Activated naive CD4-positive, alpha-beta T cell (primary cell): Measurements from ENCODE around the gene MAST2.
"Not testable (repeated sequence)": the region's sequence is repeated elsewhere in the genome, so short reads cannot be mapped to it uniquely, and the experiment has no call there.

Experiments used
- DNase-seq, 4 experiments: peaks; one replicate each; lab custom pipeline; 2025; lab: John Stamatoyannopoulos, UW

The MAST2 gene

DNA sequence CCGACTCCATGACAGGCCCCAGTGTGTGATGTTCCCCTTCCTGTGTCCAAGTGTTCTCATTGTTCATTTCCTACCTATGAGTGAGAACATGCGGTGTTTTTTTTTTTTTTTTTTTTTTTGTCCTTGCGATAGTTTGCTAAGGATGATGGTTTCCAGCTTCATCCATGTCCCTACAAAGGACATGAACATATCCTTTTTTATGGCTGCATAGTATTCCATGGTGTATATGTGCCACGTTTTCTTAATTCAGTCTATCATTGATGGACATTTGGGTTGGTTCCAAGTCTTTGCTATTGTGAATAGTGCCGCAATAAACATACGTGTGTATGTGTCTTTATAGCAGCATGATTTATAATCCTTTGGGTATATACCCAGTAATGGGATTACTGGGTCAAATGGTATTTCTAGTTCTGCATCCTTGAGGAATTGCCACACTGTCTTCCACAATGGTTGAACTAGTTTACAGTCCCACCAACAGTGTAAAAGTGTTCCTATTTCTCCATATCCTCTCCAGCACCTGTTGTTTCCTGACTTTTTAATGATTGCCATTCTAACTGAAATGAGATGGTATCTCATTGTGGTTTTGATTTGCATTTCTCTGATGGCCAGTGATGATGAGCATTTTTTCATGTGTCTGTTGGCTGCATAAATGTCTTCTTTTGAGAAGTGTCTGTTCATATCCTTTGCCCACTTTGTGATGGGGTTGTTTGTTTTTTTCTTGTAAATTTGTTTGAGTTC is 54.5 kb downstream of the MAST2 start:
- DNase-seq, result not testable (repeated sequence)

DNA sequence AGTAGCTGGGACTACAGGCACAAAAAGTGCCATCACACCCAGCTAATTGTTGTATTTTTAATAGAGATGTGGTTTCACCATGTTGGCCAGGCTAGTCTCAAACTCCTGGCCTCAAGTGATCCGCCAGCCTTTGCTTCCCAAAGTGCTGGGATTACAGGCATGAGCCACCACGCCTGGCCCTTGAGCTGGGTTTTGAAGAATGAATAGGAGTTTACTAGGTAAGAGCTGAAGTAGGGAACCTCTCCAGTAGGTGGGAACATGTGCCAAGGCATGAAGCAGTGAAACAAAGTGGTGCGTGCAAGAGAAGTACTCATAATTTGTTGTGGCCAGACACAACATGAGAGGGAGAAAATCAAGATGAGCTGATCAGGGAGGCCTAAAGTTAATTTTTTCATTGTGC is 55.8 kb downstream of the MAST2 start:
- DNase-seq, result no peak

DNA sequence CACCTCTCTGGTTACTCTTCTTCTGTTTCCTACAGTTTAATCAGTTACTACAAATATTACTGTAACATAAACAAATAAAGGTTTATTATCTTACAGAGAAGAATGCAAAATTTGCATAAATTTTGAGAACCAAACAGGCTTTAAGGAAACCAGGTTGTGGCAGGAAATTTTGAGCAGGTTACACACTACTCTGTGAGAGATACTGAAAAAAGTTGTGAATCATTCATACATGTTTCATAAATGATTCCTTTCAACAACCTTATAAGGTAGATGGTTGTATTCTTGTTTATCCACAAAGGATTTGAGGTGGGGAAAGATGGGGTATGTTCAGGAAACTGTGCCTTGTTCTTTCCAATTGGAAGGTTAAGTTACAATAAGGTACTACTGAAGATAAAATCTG is 58.6 kb downstream of the MAST2 start:
- no peak for DNase-seq

DNA sequence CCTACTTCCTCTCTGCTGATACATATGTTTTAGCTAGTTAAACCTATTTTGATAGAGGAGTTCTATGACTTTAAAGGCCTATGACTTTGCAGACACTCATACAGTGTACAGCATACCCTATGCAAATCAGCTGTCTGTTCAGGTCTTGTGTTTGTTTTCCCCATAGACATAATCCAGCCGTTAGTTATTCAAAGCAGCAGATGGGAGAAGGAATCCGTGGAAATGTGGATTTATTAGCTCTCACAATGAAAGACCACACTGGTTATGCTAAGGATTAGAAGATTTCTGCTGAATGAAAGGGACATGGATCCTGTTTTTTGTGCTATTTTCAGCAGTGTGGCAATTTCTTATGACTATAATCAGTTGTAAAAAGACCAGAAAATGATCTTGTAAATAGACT is 59.8 kb downstream of the MAST2 start:
- DNase-seq, result no peak

DNA sequence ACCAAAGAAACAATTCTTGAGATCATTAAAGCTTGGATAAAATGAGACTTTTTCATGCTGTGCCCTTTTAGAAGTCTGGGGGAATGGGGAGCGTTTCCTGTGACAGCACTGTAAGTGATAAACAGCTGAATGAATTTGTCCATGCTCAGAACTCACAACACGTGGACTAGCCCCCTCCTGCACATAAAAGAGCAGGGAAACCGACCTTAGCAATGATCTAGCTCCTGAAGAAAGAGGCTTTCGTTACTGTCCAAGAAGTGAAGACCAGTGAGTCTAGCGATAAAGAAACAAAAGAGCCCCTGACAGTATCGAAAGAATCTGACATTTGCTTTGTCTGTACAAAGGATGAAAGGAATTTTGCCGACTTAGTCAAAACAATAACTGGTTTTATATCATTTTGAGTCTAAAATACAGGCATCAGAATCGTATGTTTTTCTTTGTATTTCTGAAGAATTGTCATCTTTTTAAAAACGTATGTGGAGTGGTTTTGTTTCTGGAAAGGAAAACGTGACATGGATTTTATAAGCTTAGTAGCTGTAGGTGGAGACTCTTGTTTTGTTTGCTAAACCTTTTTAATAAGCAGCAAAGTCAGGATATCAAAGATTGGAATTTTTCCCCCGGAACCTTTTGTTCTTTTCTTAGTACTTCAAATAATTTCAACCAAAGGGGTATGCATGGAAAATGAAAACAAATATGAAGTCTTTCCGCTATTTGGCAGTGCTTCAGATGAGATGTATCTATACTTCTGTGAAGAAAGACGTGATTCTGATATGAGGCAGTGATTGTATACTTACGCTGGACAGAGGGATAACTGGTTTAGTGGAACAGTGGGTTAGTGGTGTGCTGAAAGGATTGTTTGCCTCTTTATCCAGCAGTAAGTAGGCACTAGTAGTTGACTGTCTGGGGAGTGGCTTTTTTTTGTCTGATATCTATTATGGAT is 61.0 kb downstream of the MAST2 start:
- no peak for DNase-seq

DNA sequence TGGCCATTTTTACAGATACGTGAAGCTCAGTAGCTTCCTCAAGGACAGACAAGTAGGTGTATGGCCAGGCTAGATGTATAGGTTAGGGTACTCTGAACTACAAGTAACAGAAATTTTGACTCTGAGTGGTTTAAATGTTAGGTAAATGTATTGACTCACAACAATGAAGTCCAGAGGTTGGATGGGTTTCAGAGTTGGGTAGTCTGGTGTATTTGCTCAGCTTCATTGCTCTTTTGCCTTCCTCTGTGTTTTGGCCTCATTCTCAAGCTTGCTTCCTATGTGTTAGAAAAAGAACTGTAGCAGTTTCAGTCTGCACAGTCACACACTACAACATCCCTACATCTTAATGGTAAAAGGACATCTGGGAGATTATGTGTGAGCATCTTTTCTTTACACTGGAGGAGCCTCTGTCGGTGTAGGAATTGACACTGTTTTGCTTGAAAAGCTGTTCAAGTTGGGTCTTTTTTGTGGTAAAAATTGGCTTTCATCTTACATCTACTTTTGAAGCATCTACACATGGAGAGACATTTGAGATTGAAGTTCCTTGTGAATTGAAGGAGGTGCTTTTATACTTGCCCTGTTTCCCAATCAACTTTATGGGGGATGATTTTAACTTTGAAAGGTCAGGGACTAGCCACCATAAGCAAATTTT is 64.4 kb downstream of the MAST2 start:
- no peak for DNase-seq

GRCh38 chr1:45868861-45869260 is 65.4 kb downstream of the MAST2 start:
- DNase-seq, result no peak

DNA sequence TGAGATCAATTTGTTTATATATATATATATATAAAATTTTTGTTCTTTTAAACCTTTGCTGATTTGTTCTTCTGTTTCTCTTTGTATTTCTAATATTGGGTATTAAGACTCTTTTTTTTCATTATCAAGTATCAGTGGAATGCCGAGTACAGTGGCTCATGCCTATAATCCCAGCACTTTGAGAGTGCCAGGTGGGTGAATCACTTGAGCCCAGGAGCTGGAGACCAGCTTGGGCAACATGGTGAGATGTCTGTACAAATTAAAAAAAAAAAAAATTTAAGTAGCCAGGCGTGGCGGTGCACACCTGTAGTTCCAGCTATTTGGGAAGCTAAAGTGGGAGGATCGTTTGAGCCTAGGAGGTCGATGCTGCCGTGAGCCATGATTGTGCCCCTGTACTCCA is 67.1 kb downstream of the MAST2 start:
- DNase-seq, result no peak

DNA sequence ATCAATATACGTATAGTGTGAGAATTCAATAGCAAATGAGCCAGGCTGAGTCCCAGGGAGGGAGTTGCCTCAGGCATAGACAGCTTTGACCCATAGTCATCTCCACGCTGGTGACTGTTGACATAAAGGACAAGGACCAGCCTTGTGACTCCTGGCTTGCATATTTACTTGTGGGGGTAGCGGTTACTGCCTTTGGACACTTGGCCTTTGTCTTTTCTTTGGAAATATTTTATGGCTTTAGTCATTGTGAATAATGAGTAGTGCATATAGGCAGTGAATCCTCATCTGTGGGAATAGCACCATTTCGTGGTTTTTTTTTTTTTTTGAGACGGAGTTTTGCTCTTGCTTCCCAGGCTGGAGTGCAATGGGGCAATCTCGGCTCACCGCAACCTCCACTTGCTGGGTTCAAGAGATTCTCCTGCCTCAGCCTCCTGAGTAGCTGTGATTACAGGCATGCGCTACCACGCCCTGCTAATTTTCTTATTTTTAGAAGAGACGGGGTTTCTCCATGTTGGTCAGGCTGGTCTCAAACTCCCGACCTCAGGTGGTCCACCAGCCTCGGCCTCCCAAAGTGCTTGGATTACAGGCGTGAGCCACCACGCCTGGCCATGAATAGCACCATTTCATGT is 68.9 kb downstream of the MAST2 start:
- DNase-seq, result not testable (repeated sequence)

DNA sequence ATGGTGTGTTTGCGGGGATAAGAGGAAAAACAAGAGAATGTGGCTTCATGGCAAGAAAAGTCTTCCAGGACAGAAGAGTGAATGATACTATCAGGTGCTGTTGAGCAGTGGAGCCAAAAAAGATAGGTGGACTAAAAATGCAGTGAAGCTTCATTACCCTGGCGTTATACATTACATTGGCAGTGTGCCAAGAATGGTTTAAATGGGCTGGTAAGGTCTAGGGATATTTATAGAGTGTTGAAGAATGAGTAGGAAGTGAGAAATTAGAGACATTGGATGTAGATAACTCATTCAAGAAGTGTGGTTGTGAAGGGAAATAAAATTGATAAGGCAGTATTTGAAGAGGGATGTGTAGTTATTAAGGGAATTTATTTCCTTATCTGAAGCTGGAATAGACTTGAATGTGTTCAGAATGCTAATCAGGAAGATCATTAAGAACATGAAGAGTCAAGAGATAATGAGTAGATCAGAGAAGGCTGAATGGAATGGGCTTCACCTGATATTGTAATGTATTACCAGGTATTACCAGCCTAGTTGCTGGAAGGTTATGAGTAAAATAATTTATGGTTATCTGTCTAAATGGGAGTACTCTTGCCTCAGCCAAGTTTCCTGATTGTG is 72.7 kb downstream of the MAST2 start:
- no peak for DNase-seq

DNA sequence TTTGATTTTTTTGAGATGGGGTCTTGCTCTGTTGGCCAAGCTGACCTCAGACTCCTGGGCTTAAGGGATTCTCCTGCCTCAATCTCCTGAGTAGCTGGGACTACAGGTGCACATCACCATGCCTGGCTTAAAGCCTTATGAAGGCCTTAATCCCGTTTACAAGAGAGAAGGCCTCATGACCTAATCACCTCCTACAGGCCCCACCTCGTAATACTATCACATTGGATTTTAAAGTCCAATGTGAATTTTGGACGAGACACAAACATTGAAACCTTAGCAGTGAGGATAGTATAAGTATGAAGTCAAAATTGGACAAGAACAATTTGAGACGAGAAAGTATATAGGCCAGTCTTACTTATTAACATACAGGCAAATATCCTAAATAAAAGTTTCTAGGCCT is 73.9 kb downstream of the MAST2 start:
- DNase-seq, result no peak

DNA sequence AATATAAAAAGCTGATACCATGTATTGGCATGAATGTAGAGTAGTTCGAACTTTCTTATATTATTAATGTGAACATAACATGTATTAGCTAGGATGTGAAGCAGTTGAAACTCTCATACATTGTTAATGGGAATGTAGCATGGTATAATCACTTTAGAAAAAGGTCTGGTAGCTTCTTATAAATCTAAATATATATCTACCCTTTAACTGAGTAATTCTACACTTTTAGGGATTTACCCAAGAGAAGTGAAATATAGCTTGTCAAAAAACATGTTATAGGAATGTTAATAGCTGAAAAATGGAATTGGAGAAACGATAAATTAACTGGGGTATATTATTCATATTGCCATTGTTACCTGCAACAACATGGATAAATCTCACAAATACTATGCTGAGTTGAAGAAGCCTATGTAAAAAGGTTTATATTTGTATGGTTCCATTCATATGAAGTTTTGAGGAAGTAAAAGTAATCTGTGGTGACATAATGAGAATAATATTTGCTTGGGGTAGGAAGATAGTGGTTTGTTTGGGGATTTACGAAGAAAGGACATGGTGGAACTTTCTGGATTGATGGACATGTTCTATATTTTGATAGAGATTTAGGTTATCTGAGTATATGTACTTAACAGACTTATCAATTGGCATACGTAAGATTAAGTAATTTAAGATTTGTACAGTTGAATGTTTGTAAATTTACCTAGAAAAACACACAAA is 76.6 kb downstream of the MAST2 start:
- no peak for DNase-seq

DNA sequence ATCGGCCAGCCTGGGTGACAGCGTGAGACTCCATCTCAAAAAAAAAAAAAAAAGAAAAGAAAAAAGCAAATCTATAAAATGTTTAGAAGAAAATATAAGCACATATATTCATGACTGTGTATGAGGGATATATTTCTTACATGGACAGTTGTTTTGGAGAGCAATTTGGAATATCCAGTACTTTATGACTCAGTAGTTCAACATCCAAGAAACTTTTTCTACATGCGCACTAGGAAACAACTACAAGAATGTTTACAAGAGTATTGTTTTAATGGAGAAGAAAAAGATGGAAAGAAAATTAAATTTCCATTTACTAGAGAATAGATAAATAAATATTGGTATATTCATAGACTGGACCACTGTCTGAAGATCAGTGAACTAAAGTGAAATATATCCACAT is 77.5 kb downstream of the MAST2 start:
- no peak for DNase-seq

GRCh38 chr1:45883658-45884057 is 80.2 kb downstream of the MAST2 start:
- no peak for DNase-seq

- DNase-seq, result no peak
Observed at GRCh38 chr1:45884700-45885099, 81.3 kb downstream of the MAST2 start.

- no peak for DNase-seq
Observed at GRCh38 chr1:45886229-45886628, 82.8 kb downstream of the MAST2 start.

DNA sequence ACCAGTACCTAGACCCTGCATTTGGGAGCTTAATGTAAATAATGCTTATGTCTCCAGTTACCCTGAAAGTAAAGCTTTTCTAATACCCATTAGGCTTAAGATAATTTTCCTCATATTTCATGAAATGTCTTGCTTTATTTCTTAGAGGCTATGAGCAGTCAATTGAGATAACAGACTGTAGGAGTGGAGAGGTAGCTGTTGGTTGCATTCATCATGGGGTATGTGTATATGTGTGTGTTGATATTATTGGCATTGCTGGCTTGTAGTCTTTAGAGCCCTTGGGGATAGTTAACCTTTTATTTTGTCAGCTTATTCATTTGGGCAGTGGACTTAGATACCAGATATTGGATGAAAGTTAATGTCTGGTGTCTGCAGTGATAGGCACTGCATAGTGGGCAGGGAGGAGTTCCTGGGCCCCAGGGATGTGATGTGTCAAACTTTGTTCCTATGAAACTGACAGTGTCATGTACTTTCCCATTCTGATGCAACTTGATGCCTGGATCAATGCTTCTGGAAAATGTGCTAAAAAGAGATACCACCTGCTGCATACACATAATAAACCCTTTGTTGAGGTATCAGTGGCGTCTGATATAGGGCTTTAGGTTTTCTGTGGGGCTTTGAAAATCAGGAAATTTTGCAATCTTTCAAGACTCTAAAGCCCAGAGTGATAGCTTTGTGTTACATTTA is 83.9 kb downstream of the MAST2 start:
- DNase-seq, result no peak

GRCh38 chr1:45890078-45890477 is 86.7 kb downstream of the MAST2 start:
- DNase-seq, result no peak

- DNase-seq, result no peak
Observed at GRCh38 chr1:45891087-45891486, 87.7 kb downstream of the MAST2 start.

DNA sequence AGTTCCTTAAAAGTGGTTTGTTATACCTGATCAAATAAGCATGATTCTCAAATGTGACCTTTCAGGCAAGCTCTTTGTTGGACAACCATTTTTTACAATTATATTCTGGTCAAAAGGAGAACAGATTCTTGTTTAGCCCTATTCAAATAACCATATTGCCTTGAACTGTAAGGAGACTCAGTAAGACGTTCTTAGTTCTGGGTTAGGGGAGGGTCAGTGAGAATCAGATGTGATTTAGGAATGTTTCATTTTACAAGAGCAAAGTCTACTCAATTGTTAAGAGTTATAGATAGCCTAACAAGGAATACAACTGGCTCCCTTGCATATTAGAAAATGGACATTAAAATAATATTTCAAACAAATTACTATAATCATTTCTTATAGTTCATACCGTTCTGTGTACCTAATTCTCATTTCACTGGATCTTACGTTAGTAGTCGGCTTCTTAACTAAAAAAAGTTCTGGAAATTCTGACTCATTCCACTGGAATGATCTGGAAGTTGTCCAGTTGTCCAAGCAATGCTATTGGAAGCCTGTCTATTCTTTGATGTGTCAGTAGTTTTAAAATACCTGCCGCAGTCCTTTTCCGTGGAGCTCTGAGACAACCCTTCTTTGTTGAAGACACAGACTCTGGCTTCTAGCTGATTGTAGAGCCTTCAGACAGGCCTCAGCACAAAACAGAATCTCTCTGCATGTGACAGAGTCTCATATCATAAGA is 88.8 kb downstream of the MAST2 start:
- DNase-seq, result no peak
